CD14-positive monocyte (primary cell): ENCODE measurements around the gene BHLHE41. TPM values are rescaled to one million over a fixed set of nuclear protein-coding genes. Genes with fewer than 3 reads are reported as not detected.

Source experiments
- DNase-seq, 3 donors: peaks; one replicate each; pipeline ENCODE4 v3.0.0-alpha.2; 2011 to 2022
- H2AFZ ChIP-seq: 2 replicates; pipeline ENCODE4 v1.6.0; 2012; ENCODE audit warnings: mild to moderate bottlenecking, low read depth, low read length, inconsistent platforms; ENCODE audit not compliant: insufficient read depth, poor library complexity, severe bottlenecking
- H3K27ac ChIP-seq, 2 donors: 1 replicate in 1 of 2; 2 replicates in 1 of 2; pipeline ENCODE4 v1.5.1; 2012 to 2013; ENCODE audit warnings: low read length in 2 of 2, control low read depth in 1 of 2, inconsistent platforms in 1 of 2, low read depth in 1 of 2, mild to moderate bottlenecking in 1 of 2
- H3K27me3 ChIP-seq, 2 donors: one replicate each; pipeline versions ENCODE4 v1.6.0 to v1.6.1; 2011 to 2013; ENCODE audit warnings: low read length in 2 of 2; ENCODE audit not compliant: control insufficient read depth in 2 of 2, insufficient read depth in 2 of 2
- H3K36me3 ChIP-seq, 2 donors: replicated peaks in 1 of 2; 1 replicate in 1 of 2; 2 replicates in 1 of 2; pipeline versions ENCODE4 v1.5.1 to v1.6.1; 2012 to 2013; ENCODE audit warnings: low read length in 2 of 2, control low read depth in 1 of 2, inconsistent platforms in 1 of 2, mild to moderate bottlenecking in 1 of 2; ENCODE audit not compliant: insufficient read depth in 2 of 2, control insufficient read depth in 1 of 2
- H3K4me1 ChIP-seq, 2 donors: 1 replicate in 1 of 2; 2 replicates in 1 of 2; pipeline versions ENCODE4 v1.5.1 to v1.6.1; 2012 to 2013; ENCODE audit warnings: low read length in 2 of 2, control low read depth in 1 of 2, inconsistent platforms in 1 of 2, mild to moderate bottlenecking in 1 of 2, moderate library complexity in 1 of 2; ENCODE audit not compliant: insufficient read depth in 2 of 2, control insufficient read depth in 1 of 2
- H3K4me2 ChIP-seq: replicated peaks from 2 replicates; pipeline ENCODE3; 2012; ENCODE audit warnings: low read length, moderate library complexity, mild to moderate bottlenecking; ENCODE audit not compliant: poor library complexity, severe bottlenecking; ENCODE audit errors: extremely low read depth
- H3K4me3 ChIP-seq, 3 experiments: fragments of 200-600 bp in 1 of 3; sonication (generic) in 1 of 3; replicated peaks in 1 of 3; 1 replicate in 2 of 3; 2 replicates in 1 of 3; pipeline ENCODE4 v1.5.1; 2011 to 2013; ENCODE audit warnings: low read length in 3 of 3, mild to moderate bottlenecking in 3 of 3, control low read depth in 2 of 3, low read depth in 2 of 3, inconsistent platforms in 1 of 3, moderate library complexity in 1 of 3
- H3K79me2 ChIP-seq: 2 replicates; pipeline ENCODE4 v1.6.0; 2012; ENCODE audit warnings: mild to moderate bottlenecking, control low read depth, inconsistent platforms, low read length, moderate library complexity; ENCODE audit not compliant: insufficient read depth
- H3K9ac ChIP-seq: 2 replicates; pipeline ENCODE4 v1.6.0; 2017; ENCODE audit warnings: low read length, mild to moderate bottlenecking; ENCODE audit not compliant: insufficient read depth, poor library complexity, severe bottlenecking
- H3K9me3 ChIP-seq, 2 donors: replicated peaks in 1 of 2; 1 replicate in 1 of 2; 2 replicates in 1 of 2; pipeline versions ENCODE4 v1.5.1 to v1.6.1; 2012 to 2013; ENCODE audit warnings: low read length in 2 of 2, control low read depth in 1 of 2; ENCODE audit not compliant: control insufficient read depth in 1 of 2, insufficient read depth in 1 of 2
- H4K20me1 ChIP-seq: 2 replicates; pipeline ENCODE4 v1.6.0; 2012; ENCODE audit warnings: mild to moderate bottlenecking, low read length, control low read depth, moderate library complexity; ENCODE audit not compliant: insufficient read depth
- H3K27ac Mint-ChIP-seq, 7 donors: one replicate each; pipeline ENCODE4 v1.8.0; 2020; ENCODE audit warnings: mild to moderate bottlenecking in 7 of 7, mixed read lengths in 7 of 7, moderate library complexity in 6 of 7, inconsistent platforms in 2 of 7
- H3K27me3 Mint-ChIP-seq, 3 donors: one replicate each; pipeline ENCODE4 v1.8.0; 2021 to 2022; ENCODE audit warnings: low read depth in 3 of 3, mild to moderate bottlenecking in 3 of 3, mixed read lengths in 3 of 3, moderate library complexity in 3 of 3, inconsistent platforms in 1 of 3
- H3K36me3 Mint-ChIP-seq, 2 donors: one replicate each; pipeline ENCODE4 v1.8.0; 2020; ENCODE audit warnings: mixed read lengths in 2 of 2, inconsistent platforms in 1 of 2, mild to moderate bottlenecking in 1 of 2
- H3K4me1 Mint-ChIP-seq: one replicate; pipeline ENCODE4 v1.8.0; 2020; ENCODE audit warnings: mild to moderate bottlenecking, mixed read lengths
- H3K4me3 Mint-ChIP-seq, 2 donors: one replicate each; pipeline ENCODE4 v1.8.0; 2020; ENCODE audit warnings: mild to moderate bottlenecking in 2 of 2, mixed read lengths in 2 of 2, moderate library complexity in 1 of 2
- H3K9me3 Mint-ChIP-seq, 7 donors: one replicate each; pipeline ENCODE4 v1.8.0; 2020 to 2022; ENCODE audit warnings: mixed read lengths in 7 of 7, mild to moderate bottlenecking in 6 of 7, moderate library complexity in 6 of 7, inconsistent platforms in 2 of 7
- CTCF ChIP-seq: fragments of 200-600 bp; IDR thresholded peaks from one replicate; pipeline ENCODE4 v1.8.0; 2022; ENCODE audit warnings: antibody characterized with exemption, mild to moderate bottlenecking
- WGBS: methylation state at CpG from one replicate; pipeline ENCODE4 v1.1.5; 2013; ENCODE audit warnings: missing lambda C conversion rate; ENCODE audit not compliant: insufficient coverage; 5-methylcytosine and 5-hydroxymethylcytosine counted together
- intact Hi-C, 2 donors: fragments of 100-400 bp; cut with micrococcal nuclease; formaldehyde crosslinking; loops; one replicate each; pipeline versions ENCODE4 v1.15.0 to v1.15.1; 2023
- polyA plus RNA-seq, 3 donors: library from polyadenylated mRNA; depleted of rRNA in 1 of 3; unstranded in 2 of 3; stranded (reverse) in 1 of 3; fragments of 300-500 nt in 2 of 3; fragments of >200 nt in 1 of 3; fragmentation: Illumina TruSeq in 2 of 3; gene quantifications; 1 replicate in 2 of 3; 2 replicates in 1 of 3; pipeline ENCODE4 v1.2.3, GENCODE V29; 2012 to 2021

BHLHE41 gene
- polyA plus RNA-seq, 3 donors = 0.03 TPM; not detected in 2

- no peak for TF ChIP-seq CTCF
- WGBS = 87% methylated on average over 3 of the region's 6 CpGs
- Histone ChIP-seq H3K27me3 (no peaks in the 10 kb centered on the region), H3K9ac (no peak overlapping the region), H4K20me1 (no peaks in the 10 kb centered on the region), H3K4me1 (no peaks in the 10 kb centered on the region), H3K4me2 (no peak overlapping the region), H2AFZ (no peak overlapping the region), H3K9me3 (no peaks in the 10 kb centered on the region), H3K4me3 (no peak overlapping the region), H3K27ac (no peak overlapping the region), H3K79me2 (no peaks in the 10 kb centered on the region), H3K36me3 (no peaks in the 10 kb centered on the region)
- H3K27ac Mint-ChIP-seq = no peak overlapping the region
- no peak overlapping the region for H3K4me3 Mint-ChIP-seq
- no peak for DNase-seq
- no peaks in the 10 kb centered on the region for H3K36me3 Mint-ChIP-seq
- H3K9me3 Mint-ChIP-seq = no peaks in the 10 kb centered on the region
- no peaks in the 10 kb centered on the region for H3K4me1 Mint-ChIP-seq
- intact Hi-C loops = no loop called here
- H3K27me3 Mint-ChIP-seq = peaks cover 0 to 3% (median 0%) of the 10 kb centered on the region in 3 donors
Observed at GRCh38 chr12:26091822-26092221, 33.0 kb downstream of the BHLHE41 start.

- H3K27ac ChIP-seq = no peak overlapping the region
- no peak overlapping the region for H3K27ac Mint-ChIP-seq
- H3K9me3 Mint-ChIP-seq = peaks cover 0 to 4% (median 2%) of the 10 kb centered on the region in 7 donors
- WGBS = 68% methylated on average over 4 of the region's 11 CpGs
- no peaks in the 10 kb centered on the region for H3K79me2 ChIP-seq
- H3K36me3 Mint-ChIP-seq = no peaks in the 10 kb centered on the region
- no peaks in the 10 kb centered on the region for H4K20me1 ChIP-seq
- intact Hi-C loops = no loop called here
- H3K27me3 ChIP-seq = no peaks in the 10 kb centered on the region
- no peak overlapping the region for H3K4me2 ChIP-seq
- no peak overlapping the region for H2AFZ ChIP-seq
- H3K4me3 ChIP-seq = no peak overlapping the region
- DNase-seq = no peak
- no peak for TF ChIP-seq CTCF
- H3K4me1 ChIP-seq = no peaks in the 10 kb centered on the region
- H3K4me1 Mint-ChIP-seq = no peaks in the 10 kb centered on the region
- H3K9me3 ChIP-seq = no peaks in the 10 kb centered on the region
- H3K36me3 ChIP-seq = no peaks in the 10 kb centered on the region
- no peak overlapping the region for H3K4me3 Mint-ChIP-seq
- peaks cover 0 to 3% (median 0%) of the 10 kb centered on the region in 3 donors for H3K27me3 Mint-ChIP-seq
- no peak overlapping the region for H3K9ac ChIP-seq
Observed at GRCh38 chr12:26090836-26091510, 33.9 kb downstream of the BHLHE41 start.
